SK-N-SH (cell line): ENCODE measurements around the gene AFMID. TPM values are rescaled to one million over a fixed set of nuclear protein-coding genes. Genes with fewer than 3 reads are reported as not detected.

Experiments used
- CTCF ChIA-PET: fragments of 300-600, 350-600 bp; formaldehyde crosslinking; extraction: SDS; loops from one replicate; lab custom pipeline; 2021; lab: Yijun Ruan, JAX
- POLR2A ChIA-PET: fragments of 350-600 bp; sonication (Branson Sonifier 250); formaldehyde crosslinking; extraction: SDS; loops from one replicate; lab custom pipeline; 2020; ENCODE audit warnings: antibody characterized with exemption, inconsistent platforms; lab: Yijun Ruan, JAX
- DNase-seq: peaks from one replicate; pipeline ENCODE4 v3.0.0; 2012
- H2AFZ ChIP-seq: fragments of 200-600 bp; sonication (generic); 2 replicates; pipeline ENCODE4 v1.8.1; 2016; ENCODE audit warnings: antibody characterized with exemption, mild to moderate bottlenecking, low read depth
- H3F3A ChIP-seq: fragments of 200-600 bp; sonication (generic); replicated peaks from 2 replicates; pipeline ENCODE3; 2016; ENCODE audit warnings: antibody characterized with exemption, mild to moderate bottlenecking; ENCODE audit not compliant: insufficient read depth
- H3K27ac ChIP-seq, 2 experiments: fragments of 200-500 bp in 1 of 2; fragments of 200-600 bp in 1 of 2; sonication (Bioruptor generic) in 1 of 2; sonication (generic), shearing (Covaris generic) in 1 of 2; 2 replicates each; pipeline versions ENCODE4 v1.5.1 to v1.6.1; 2014 to 2016; ENCODE audit warnings: low read depth in 2 of 2, inconsistent platforms in 1 of 2, low read length in 1 of 2, mild to moderate bottlenecking in 1 of 2, mixed read lengths in 1 of 2
- H3K27me3 ChIP-seq: fragments of 200-600 bp; sonication (generic), shearing (Covaris generic); 2 replicates; pipeline ENCODE4 v1.6.1; 2016; ENCODE audit warnings: mixed run types; ENCODE audit not compliant: insufficient read depth
- H3K36me3 ChIP-seq, 2 experiments: fragments of 200-500 bp in 1 of 2; fragments of 200-600 bp in 1 of 2; sonication (Bioruptor generic) in 1 of 2; sonication (generic) in 1 of 2; replicated peaks in 1 of 2; 2 replicates each; pipeline versions ENCODE3 to v1.5.1; 2014 to 2016; ENCODE audit warnings: low read length in 1 of 2, mild to moderate bottlenecking in 1 of 2; ENCODE audit not compliant: insufficient read depth in 2 of 2, control insufficient read depth in 1 of 2
- H3K4me1 ChIP-seq, 2 experiments: fragments of 200-500 bp in 1 of 2; fragments of 200-600 bp in 1 of 2; sonication (Bioruptor generic) in 1 of 2; sonication (generic), shearing (Covaris generic) in 1 of 2; 2 replicates each; pipeline versions ENCODE4 v1.5.1 to v1.6.1; 2014 to 2016; ENCODE audit warnings: low read depth in 1 of 2, low read length in 1 of 2, mixed run types in 1 of 2; ENCODE audit not compliant: insufficient read depth in 2 of 2, control insufficient read depth in 1 of 2
- H3K4me2 ChIP-seq: fragments of 200-600 bp; sonication (generic), shearing (Covaris generic); 2 replicates; pipeline ENCODE4 v1.6.1; 2017; ENCODE audit warnings: mixed run types
- H3K4me3 ChIP-seq, 2 experiments: fragments of 200-500 bp in 1 of 2; fragments of 200-600 bp in 1 of 2; sonication (Bioruptor generic) in 1 of 2; sonication (generic), shearing (Covaris generic) in 1 of 2; 2 replicates each; pipeline versions ENCODE4 v1.5.1 to v1.8.1; 2014 to 2016; ENCODE audit warnings: low read depth in 2 of 2, inconsistent platforms in 1 of 2, low read length in 1 of 2, mild to moderate bottlenecking in 1 of 2, mixed read lengths in 1 of 2, moderate library complexity in 1 of 2
- H3K79me2 ChIP-seq: fragments of 200-600 bp; sonication (generic); 2 replicates; pipeline ENCODE4 v1.8.1; 2017; ENCODE audit warnings: mild to moderate bottlenecking; ENCODE audit not compliant: insufficient read depth
- H3K9ac ChIP-seq: fragments of 200-600 bp; sonication (generic); 2 replicates; pipeline ENCODE4 v1.6.1; 2017; ENCODE audit warnings: mixed run types
- H3K9me2 ChIP-seq: fragments of 200-600 bp; sonication (generic); 2 replicates; pipeline ENCODE4 v1.6.1; 2017; ENCODE audit warnings: mixed run types
- H3K9me3 ChIP-seq: fragments of 200-600 bp; sonication (generic); 2 replicates; pipeline ENCODE4 v1.6.1; 2017; ENCODE audit warnings: mixed run types, mild to moderate bottlenecking, moderate library complexity
- H4K20me1 ChIP-seq: fragments of 200-600 bp; sonication (generic); 2 replicates; pipeline ENCODE4 v1.6.1; 2017; ENCODE audit warnings: mild to moderate bottlenecking, mixed run types; ENCODE audit not compliant: insufficient read depth
- CHD2 ChIP-seq: fragments of 150-350 bp; IDR thresholded peaks from 2 replicates; pipeline ENCODE4 v1.6.1; 2018; ENCODE audit warnings: low read length; ENCODE audit not compliant: partially characterized antibody
- ELF1 ChIP-seq: IDR thresholded peaks from 2 replicates; pipeline ENCODE4 v1.4.0; 2012
- FOXM1 ChIP-seq: IDR thresholded peaks from 2 replicates; pipeline ENCODE4 v1.4.0; 2012; ENCODE audit warnings: low read depth, mild to moderate bottlenecking
- GABPA ChIP-seq: IDR thresholded peaks from 2 replicates; pipeline ENCODE4 v1.4.0; 2012; ENCODE audit warnings: low read depth, mild to moderate bottlenecking
- MEF2A ChIP-seq: IDR thresholded peaks from 2 replicates; pipeline ENCODE4 v1.4.0; 2012; ENCODE audit warnings: low read depth, borderline replicate concordance
- MXI1 ChIP-seq: IDR thresholded peaks from 2 replicates; pipeline ENCODE4 v1.6.1; 2012; ENCODE audit warnings: mild to moderate bottlenecking, low read depth, low read length, improper control_type of control experiment
- NFIC ChIP-seq: IDR thresholded peaks from 2 replicates; pipeline ENCODE4 v1.4.0; 2012; ENCODE audit warnings: borderline replicate concordance
- NRF1 ChIP-seq: IDR thresholded peaks from 2 replicates; pipeline ENCODE4 v1.6.1; 2012; ENCODE audit warnings: low read depth, mild to moderate bottlenecking, low read length
- POLR2AphosphoS5 ChIP-seq: IDR thresholded peaks from 2 replicates; pipeline ENCODE4 v1.6.1; 2012; ENCODE audit warnings: low read depth, low read length
- RAD21 ChIP-seq: IDR thresholded peaks from 2 replicates; pipeline ENCODE4 v1.6.1; 2012; ENCODE audit warnings: mild to moderate bottlenecking, low read length
- RCOR1 ChIP-seq: fragments of 150-350 bp; IDR thresholded peaks from 2 replicates; pipeline ENCODE4 v1.6.1; 2017; ENCODE audit warnings: antibody characterized with exemption, low read length
- RFX5 ChIP-seq: IDR thresholded peaks from 2 replicates; pipeline ENCODE4 v1.6.1; 2012; ENCODE audit warnings: mild to moderate bottlenecking, improper control_type of control experiment, low read length
- SMC3 ChIP-seq: IDR thresholded peaks from 2 replicates; pipeline ENCODE4 v1.6.1; 2012; ENCODE audit warnings: low read depth, low read length, improper control_type of control experiment
- TAF1 ChIP-seq: IDR thresholded peaks from 2 replicates; pipeline ENCODE4 v1.6.1; 2012; ENCODE audit warnings: low read depth, mild to moderate bottlenecking, low read length, moderate library complexity, borderline replicate concordance
- TCF12 ChIP-seq: IDR thresholded peaks from 2 replicates; pipeline ENCODE4 v1.4.0; 2012
- TEAD4 ChIP-seq: IDR thresholded peaks from 2 replicates; pipeline ENCODE4 v1.4.0; 2012; ENCODE audit warnings: mild to moderate bottlenecking, borderline replicate concordance; ENCODE audit not compliant: insufficient read depth
- YY1 ChIP-seq: IDR thresholded peaks from 2 replicates; pipeline ENCODE4 v1.4.0; 2012; ENCODE audit warnings: low read depth, mild to moderate bottlenecking
- WGBS: methylation state at CpG from one replicate; pipeline ENCODE4 v1.1.6; 2017; ENCODE audit warnings: low lambda C conversion rate; 5-methylcytosine and 5-hydroxymethylcytosine counted together
- polyA plus RNA-seq, 3 experiments: library from polyadenylated mRNA; depleted of rRNA; stranded (reverse); fragments of >200 nt; gene quantifications; 2 replicates each; pipeline ENCODE4 v1.2.3, GENCODE V29; 2012
- TF ChIP-seq, protein P1 (sequence below): IDR thresholded peaks from 2 replicates; pipeline ENCODE4; 2012
- TF ChIP-seq, protein P2 (sequence below): IDR thresholded peaks from 2 replicates; pipeline ENCODE4 v1.6.1; 2012; ENCODE audit warnings: mild to moderate bottlenecking, low read depth, low read length, moderate library complexity
- TF ChIP-seq, protein P3 (sequence below): fragments of 150-350 bp; IDR thresholded peaks from 2 replicates; pipeline ENCODE4 v1.6.1; 2016; ENCODE audit warnings: mild to moderate bottlenecking, low read depth, low read length
- TF ChIP-seq, protein P4 (sequence below): IDR thresholded peaks from 2 replicates; pipeline ENCODE4 v1.4.0; 2012; ENCODE audit warnings: low read depth

AFMID gene
- polyA plus RNA-seq, 1 of the 3 experiments (the other 2 are of a cell fraction): 44.4 TPM

DNA sequence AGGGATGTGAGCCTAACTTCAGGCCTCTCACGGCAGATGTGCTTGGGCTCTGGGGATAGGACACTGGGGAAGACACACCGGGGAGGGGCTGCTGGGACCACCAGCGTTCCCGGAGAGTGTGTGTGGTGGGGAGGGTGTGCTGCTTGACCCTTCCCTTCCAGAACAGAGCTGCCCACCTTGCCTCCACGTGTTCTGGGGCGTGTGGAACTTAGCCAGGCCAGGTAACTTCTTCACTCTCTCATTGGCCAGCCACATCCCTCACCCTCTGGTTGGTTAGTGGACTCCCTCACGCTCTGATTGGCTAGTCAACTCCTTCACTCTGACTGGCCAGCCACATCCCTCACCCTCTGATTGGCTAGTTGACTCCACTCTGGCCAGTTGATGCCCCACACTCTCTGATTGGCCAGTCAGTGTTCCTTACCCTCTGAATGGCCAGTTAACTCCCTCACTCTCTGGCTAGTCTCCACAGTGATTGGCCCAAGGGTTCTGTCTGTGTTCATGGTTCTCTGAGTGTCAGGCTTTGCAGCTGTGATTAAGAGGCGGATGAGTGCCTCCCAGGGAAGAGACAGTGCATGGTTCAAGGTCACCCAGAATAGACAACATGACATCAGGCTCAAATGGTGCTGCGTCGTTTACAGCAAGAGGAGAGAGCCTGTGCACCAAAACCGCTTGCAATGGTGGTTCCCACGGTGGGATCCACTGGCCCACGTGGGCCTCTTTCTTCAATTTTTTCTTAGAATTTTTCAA, 54.3 kb downstream of the AFMID start:
- CTCF ChIA-PET: interaction anchor here (1.2 to 3.6 kb wide), 4 partner anchors 9 to 181 kb away, joined by 3 to 50 read pairs (median 4); no protein-coding TSS in a partner anchor
- Histone ChIP-seq H3F3A (no peaks in the 10 kb centered on the region), H3K4me2 (no peak overlapping the region), H3K27ac (no peak overlapping the region; a peak in 1 of 4 replicates), H2AFZ (no peak overlapping the region), H4K20me1 (no peaks in the 10 kb centered on the region), H3K4me1 (peaks cover 0 to 26% of the 10 kb centered on the region in 2 experiments; a peak in 1 of 4 replicates), H3K4me3 (no peak overlapping the region), H3K27me3 (no peaks in the 10 kb centered on the region), H3K36me3 (no peaks in the 10 kb centered on the region), H3K9me2 (no peaks in the 10 kb centered on the region), H3K79me2 (no peaks in the 10 kb centered on the region), H3K9me3 (0 out of 2 replicates have a peak, but pooled peaks cover 6% of the 10 kb centered on the region), H3K9ac (no peak overlapping the region)
- TF ChIP-seq CHD2 (peak; percentile 42), ELF1 (no peak), RFX5 (0 out of 2 replicates have a peak, but pooled peaks have one; percentile 16)
- TF ChIP-seq, protein P1, sequence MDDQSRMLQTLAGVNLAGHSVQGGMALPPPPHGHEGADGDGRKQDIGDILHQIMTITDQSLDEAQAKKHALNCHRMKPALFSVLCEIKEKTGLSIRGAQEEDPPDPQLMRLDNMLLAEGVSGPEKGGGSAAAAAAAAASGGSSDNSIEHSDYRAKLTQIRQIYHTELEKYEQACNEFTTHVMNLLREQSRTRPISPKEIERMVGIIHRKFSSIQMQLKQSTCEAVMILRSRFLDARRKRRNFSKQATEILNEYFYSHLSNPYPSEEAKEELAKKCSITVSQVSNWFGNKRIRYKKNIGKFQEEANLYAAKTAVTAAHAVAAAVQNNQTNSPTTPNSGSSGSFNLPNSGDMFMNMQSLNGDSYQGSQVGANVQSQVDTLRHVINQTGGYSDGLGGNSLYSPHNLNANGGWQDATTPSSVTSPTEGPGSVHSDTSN: peak; percentile 59
- WGBS: 78% methylated on average over 13 of the region's 13 CpGs
- POLR2A ChIA-PET: no interaction called here
- DNase-seq: peak; percentile 79

DNA sequence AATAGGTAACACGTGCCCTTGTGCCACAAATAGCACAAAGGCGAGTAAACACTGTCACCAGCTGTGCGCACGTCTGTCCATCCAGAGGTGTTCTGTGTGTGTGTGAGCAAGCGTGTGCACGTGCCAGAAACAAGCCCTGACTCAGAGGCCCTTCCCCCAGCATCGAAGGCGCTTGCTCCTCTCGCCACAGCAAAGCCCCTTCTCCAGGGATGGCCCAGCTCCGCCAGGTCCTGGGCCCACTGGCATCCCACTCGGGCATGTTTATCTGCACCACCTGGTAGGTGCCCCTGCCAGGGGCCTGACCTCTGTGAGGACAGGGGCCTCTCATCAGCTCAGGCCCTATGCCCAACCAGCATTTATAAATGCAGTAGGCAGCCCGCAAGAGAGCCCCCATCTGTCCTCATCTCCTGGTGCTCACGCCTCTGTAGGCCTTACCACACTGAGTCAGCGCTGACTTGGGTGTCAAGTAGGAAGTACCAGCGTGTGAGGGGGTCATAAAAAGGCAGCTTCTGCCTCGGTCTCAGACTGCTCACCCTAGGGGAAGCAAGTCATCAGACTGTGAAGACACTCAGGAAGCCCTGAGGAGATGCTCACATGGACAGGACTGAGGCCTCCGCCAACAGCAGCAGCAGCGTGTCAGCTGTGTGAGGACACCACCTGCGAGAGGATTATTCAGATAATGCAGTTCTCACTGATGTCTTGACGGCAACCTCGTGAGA, 55.0 kb downstream of the AFMID start:
- no peaks in the 10 kb centered on the region for H3K79me2 ChIP-seq
- H3K9me3 ChIP-seq: 0 out of 2 replicates have a peak, but pooled peaks cover 6% of the 10 kb centered on the region
- H3K4me3 ChIP-seq: no peak overlapping the region
- 79% methylated on average over 21 of the region's 21 CpGs for WGBS
- no peaks in the 10 kb centered on the region for H3K27me3 ChIP-seq
- no peak for DNase-seq
- peaks cover 0 to 19% of the 10 kb centered on the region in 2 experiments; a peak in 1 of 4 replicates for H3K4me1 ChIP-seq
- no peaks in the 10 kb centered on the region for H3K9me2 ChIP-seq
- H3K9ac ChIP-seq: no peak overlapping the region
- H3F3A ChIP-seq: no peaks in the 10 kb centered on the region
- H4K20me1 ChIP-seq: no peaks in the 10 kb centered on the region
- H2AFZ ChIP-seq: no peak overlapping the region
- H3K36me3 ChIP-seq: no peaks in the 10 kb centered on the region
- no peak overlapping the region for H3K4me2 ChIP-seq
- POLR2A ChIA-PET: no interaction called here
- CTCF ChIA-PET: interaction anchor here (0.7 to 3.6 kb wide), 6 partner anchors 9 to 180 kb away, joined by 3 to 50 read pairs (median 4); no protein-coding TSS in a partner anchor
- no peak overlapping the region for H3K27ac ChIP-seq
- TF ChIP-seq, protein P2, sequence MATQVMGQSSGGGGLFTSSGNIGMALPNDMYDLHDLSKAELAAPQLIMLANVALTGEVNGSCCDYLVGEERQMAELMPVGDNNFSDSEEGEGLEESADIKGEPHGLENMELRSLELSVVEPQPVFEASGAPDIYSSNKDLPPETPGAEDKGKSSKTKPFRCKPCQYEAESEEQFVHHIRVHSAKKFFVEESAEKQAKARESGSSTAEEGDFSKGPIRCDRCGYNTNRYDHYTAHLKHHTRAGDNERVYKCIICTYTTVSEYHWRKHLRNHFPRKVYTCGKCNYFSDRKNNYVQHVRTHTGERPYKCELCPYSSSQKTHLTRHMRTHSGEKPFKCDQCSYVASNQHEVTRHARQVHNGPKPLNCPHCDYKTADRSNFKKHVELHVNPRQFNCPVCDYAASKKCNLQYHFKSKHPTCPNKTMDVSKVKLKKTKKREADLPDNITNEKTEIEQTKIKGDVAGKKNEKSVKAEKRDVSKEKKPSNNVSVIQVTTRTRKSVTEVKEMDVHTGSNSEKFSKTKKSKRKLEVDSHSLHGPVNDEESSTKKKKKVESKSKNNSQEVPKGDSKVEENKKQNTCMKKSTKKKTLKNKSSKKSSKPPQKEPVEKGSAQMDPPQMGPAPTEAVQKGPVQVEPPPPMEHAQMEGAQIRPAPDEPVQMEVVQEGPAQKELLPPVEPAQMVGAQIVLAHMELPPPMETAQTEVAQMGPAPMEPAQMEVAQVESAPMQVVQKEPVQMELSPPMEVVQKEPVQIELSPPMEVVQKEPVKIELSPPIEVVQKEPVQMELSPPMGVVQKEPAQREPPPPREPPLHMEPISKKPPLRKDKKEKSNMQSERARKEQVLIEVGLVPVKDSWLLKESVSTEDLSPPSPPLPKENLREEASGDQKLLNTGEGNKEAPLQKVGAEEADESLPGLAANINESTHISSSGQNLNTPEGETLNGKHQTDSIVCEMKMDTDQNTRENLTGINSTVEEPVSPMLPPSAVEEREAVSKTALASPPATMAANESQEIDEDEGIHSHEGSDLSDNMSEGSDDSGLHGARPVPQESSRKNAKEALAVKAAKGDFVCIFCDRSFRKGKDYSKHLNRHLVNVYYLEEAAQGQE: no peak
- TF ChIP-seq RFX5 (no peak), SMC3 (no peak), MXI1 (no peak), NFIC (no peak), FOXM1 (no peak), GABPA (no peak), MEF2A (no peak), TEAD4 (no peak), TCF12 (no peak), YY1 (no peak), RAD21 (no peak), RCOR1 (no peak), TAF1 (no peak), NRF1 (no peak), POLR2AphosphoS5 (no peak)
- TF ChIP-seq, protein P3, sequence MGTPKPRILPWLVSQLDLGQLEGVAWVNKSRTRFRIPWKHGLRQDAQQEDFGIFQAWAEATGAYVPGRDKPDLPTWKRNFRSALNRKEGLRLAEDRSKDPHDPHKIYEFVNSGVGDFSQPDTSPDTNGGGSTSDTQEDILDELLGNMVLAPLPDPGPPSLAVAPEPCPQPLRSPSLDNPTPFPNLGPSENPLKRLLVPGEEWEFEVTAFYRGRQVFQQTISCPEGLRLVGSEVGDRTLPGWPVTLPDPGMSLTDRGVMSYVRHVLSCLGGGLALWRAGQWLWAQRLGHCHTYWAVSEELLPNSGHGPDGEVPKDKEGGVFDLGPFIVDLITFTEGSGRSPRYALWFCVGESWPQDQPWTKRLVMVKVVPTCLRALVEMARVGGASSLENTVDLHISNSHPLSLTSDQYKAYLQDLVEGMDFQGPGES: no peak
- TF ChIP-seq, protein P4, sequence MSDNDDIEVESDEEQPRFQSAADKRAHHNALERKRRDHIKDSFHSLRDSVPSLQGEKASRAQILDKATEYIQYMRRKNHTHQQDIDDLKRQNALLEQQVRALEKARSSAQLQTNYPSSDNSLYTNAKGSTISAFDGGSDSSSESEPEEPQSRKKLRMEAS: no peak
